Measurements from ENCODE around the gene KRT6A. TPM values are rescaled to one million over a fixed set of nuclear protein-coding genes. Genes with fewer than 3 reads are reported as not detected.
"Not testable (repeated sequence)": the region's sequence is repeated elsewhere in the genome, so short reads cannot be mapped to it uniquely, and the experiment has no call there.

The KRT6A gene
- total RNA-seq, 2 donors from 2014 or later, result not detected

DNA sequence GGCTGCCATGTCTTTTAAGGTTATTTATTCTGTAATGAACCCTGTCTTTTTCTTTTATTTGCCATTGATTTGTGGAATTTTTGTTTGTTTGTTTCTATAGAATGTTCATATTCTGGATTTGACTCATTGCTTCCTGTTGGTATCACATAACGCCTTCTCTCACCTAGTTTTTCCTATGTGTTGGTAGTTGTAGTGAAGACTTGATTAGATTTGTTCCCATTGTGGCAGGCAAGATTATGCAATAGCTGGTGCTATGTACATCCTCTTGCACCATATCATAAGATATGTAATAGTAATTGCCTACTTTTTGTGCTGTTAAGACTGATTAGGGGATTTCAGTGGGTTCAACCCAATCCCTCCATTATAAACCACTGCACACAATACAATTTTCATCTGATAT is 37.2 kb downstream of the KRT6A start:
- no peaks in the 10 kb centered on the region for H3K9me3 ChIP-seq (ENCODE audit: control insufficient read depth, low read length, poor library complexity, severe bottlenecking)
- ATAC-seq (no peak), DNase-seq (no peak)
- Mint-ChIP-seq H3K36me3 (ENCODE audit: low read depth) (peaks cover 3% of the 10 kb centered on the region), H3K4me1 (peaks cover 16% of the 10 kb centered on the region), H3K27ac (no peak overlapping the region), H3K27me3 (peaks cover 1% of the 10 kb centered on the region), H3K4me3 (no peak overlapping the region)

GRCh38 chr12:52454411-52455201 is 38.5 kb downstream of the KRT6A start:
- ATAC-seq (no peak), DNase-seq (no peak)
- peaks cover 2% of the 10 kb centered on the region for H3K36me3 Mint-ChIP-seq (ENCODE audit: low read depth)
- H3K27me3 Mint-ChIP-seq, result peaks cover 7% of the 10 kb centered on the region
- H3K4me1 Mint-ChIP-seq, result peaks cover 16% of the 10 kb centered on the region
- H3K27ac Mint-ChIP-seq, result no peak overlapping the region
- H3K4me3 Mint-ChIP-seq, result no peak overlapping the region
- no peaks in the 10 kb centered on the region for H3K9me3 ChIP-seq (ENCODE audit: control insufficient read depth, low read length, poor library complexity, severe bottlenecking)

GRCh38 chr12:52452101-52452500 is 41.0 kb downstream of the KRT6A start, which contains the start of gene KRT6B:
KRT6B (minus strand) TSS chr12:52452146; CDS start chr12:52452078, 68 bp downstream.
- H3K4me3 Mint-ChIP-seq, result no peak within 1 kb of the TSS
- ATAC-seq (no peak), DNase-seq (no peak)
- H3K27ac Mint-ChIP-seq, result no peak within 1 kb of the TSS
- no peaks in the 10 kb centered on the region for H3K36me3 Mint-ChIP-seq (ENCODE audit: low read depth)
- peaks cover 16% of the 10 kb centered on the region for H3K4me1 Mint-ChIP-seq
- H3K9me3 ChIP-seq (ENCODE audit: control insufficient read depth, low read length, poor library complexity, severe bottlenecking), result no peaks in the 10 kb centered on the region
- peaks cover 7% of the 10 kb centered on the region for H3K27me3 Mint-ChIP-seq

DNA sequence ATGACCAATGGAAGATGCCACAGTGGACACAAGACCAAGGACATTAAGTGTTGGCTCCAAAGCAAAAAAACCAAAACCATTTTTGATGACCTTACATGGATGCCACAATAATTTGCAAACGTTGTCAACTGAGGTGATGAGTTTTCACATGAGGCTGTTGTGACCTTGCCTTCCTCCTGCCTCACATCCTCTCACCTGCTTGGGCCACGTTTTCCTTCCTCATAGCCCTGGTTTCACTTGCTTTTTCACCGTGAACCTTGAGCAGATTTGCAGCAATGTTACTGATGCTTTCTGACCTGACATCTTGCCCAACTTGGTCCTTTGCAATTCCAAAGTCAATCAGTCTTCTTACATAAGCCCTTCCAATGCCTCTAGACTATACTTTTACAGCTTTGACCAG is 44.8 kb downstream of the KRT6A start:
- peaks cover 6% of the 10 kb centered on the region for H3K4me1 Mint-ChIP-seq
- no peak overlapping the region for H3K4me3 Mint-ChIP-seq
- DNase-seq (no peak), ATAC-seq (no peak)
- H3K27ac Mint-ChIP-seq, result no peak overlapping the region
- H3K9me3 ChIP-seq (ENCODE audit: control insufficient read depth, low read length, poor library complexity, severe bottlenecking), result no peaks in the 10 kb centered on the region
- H3K27me3 Mint-ChIP-seq, result peaks cover 25% of the 10 kb centered on the region
- H3K36me3 Mint-ChIP-seq (ENCODE audit: low read depth), result no peaks in the 10 kb centered on the region

DNA sequence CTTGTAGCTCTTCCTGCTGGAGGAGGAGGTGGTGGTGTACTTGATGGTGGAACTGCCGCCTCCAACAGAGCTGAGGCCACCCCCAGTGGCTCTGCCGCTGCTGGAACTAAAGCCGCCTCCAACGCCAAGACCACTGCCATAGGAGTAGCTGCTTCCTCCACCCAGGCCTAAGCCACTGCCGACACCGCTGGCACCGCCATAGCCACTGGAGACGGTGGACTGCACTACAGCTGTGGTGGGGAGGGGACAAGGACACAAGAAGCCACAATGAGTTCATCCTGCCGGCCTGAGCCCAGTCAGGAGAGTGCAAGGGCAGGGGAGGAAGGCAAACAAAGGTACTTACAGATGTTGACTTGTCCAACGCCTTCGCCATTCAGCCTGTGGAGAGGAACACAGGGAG is 45.9 kb downstream of the KRT6A start:
- not testable (repeated sequence) for H3K27ac Mint-ChIP-seq; ATAC-seq; DNase-seq; H3K4me1 Mint-ChIP-seq; H3K4me3 Mint-ChIP-seq; H3K9me3 ChIP-seq (ENCODE audit: control insufficient read depth, low read length, poor library complexity, severe bottlenecking); H3K36me3 Mint-ChIP-seq (ENCODE audit: low read depth)
- H3K27me3 Mint-ChIP-seq, result peaks cover 35% of the 10 kb centered on the region

DNA sequence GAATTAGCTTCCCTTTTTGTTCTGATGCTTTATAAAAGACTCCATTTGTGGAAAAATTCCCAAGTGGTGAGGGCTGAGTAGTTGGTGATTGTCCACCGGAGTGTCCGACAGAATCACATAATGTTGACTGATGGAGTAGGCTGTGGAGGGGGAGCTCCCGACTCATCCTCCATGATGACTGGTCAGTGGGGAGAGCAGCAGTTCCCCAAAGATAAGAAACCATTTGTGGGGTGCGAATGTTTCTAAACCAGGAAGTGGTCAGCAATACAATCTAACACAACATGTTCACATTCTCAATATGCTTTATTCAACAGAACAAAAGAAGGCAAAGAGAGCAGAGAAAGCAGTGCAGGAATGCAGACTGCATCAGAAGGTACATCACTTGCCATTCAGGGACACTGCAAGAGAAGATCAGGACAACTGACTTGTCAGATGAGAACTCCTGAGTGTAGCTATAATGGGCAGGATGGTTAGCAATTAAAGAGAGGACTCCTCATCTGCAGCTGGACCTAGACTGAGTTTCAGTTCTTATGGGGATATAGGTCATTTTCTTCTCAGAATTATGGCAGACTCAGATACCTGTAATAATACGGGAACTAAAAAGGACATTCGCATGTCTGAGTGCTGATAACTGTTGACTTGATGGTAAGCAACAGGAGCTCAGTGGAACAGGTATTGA is 46.6 kb downstream of the KRT6A start:
- no peak for ATAC-seq
- H3K27me3 Mint-ChIP-seq, result peaks cover 42% of the 10 kb centered on the region
- no peaks in the 10 kb centered on the region for H3K9me3 ChIP-seq (ENCODE audit: control insufficient read depth, low read length, poor library complexity, severe bottlenecking)
- DNase-seq, result no peak
- H3K27ac Mint-ChIP-seq, result no peak overlapping the region
- peaks cover 2% of the 10 kb centered on the region for H3K36me3 Mint-ChIP-seq (ENCODE audit: low read depth)
- no peak overlapping the region for H3K4me3 Mint-ChIP-seq
- peaks cover 6% of the 10 kb centered on the region for H3K4me1 Mint-ChIP-seq

DNA sequence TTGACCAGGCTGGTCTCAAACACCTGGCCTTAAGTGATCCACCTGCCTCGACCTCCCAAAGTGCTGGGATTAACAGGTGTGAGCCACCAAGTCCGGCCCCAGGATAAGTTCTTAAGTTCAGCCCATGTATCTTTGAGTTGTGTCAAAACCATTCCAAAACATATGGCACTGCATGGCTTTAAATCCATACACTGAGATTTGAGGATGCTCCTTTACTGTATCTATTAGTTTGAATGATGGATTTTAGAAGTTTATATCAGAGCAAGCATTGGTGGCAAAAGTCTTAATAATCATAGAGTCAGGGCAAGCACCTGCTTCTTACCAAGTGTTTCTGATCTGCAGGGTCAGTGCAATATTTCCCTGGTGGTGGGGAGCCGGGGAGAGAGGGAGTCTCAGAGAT is 47.2 kb downstream of the KRT6A start:
- no peak overlapping the region for H3K27ac Mint-ChIP-seq
- H3K9me3 ChIP-seq (ENCODE audit: control insufficient read depth, low read length, poor library complexity, severe bottlenecking), result no peaks in the 10 kb centered on the region
- DNase-seq (no peak), ATAC-seq (no peak)
- H3K36me3 Mint-ChIP-seq (ENCODE audit: low read depth), result peaks cover 2% of the 10 kb centered on the region
- peaks cover 6% of the 10 kb centered on the region for H3K4me1 Mint-ChIP-seq
- H3K4me3 Mint-ChIP-seq, result no peak overlapping the region
- peaks cover 48% of the 10 kb centered on the region for H3K27me3 Mint-ChIP-seq

DNA sequence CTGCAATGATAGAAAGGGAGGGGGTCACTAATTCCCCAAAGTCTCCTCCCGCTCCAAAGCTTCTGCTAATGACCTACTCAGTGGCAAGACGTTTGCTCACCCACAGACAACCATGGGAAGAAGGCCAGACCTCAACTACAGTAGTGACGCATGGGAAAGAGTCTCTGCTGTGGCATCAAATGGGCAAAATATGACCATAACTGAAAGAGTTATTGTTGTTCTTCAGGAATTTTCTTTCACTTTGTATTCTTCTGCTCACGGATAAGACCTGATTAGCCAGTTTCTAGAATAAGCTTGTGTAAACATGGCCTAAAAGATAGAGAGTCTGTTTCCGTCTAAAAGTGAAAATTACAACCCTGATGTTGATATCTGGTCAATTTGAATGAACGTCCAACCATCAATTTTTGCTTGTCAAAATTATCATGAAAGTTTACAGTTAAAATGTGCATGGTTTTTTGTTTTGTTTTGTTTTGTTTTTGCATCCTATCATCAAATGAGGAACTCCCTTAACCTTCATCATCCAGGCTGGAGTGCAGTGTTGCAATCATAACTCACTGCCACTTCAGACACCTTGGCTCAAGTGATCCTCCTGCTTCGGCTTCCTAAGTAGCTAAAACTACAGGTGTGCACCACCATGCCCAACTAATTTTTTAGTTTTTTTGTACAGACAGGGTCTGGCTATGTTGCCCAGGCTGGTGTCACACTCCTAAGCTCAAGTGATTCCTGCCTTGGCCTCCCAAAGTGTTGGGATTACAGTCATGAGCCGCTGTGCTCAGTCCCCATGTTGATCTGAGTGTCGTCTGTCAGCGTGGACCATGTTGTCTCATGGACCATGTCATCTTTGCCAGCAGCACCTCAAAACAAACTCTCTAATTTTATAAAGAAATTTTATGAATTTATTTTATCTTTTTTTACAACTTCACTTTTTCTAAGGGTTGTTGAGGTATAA is 48.1 kb downstream of the KRT6A start:
- peaks cover 6% of the 10 kb centered on the region for H3K4me1 Mint-ChIP-seq
- peaks cover 2% of the 10 kb centered on the region for H3K36me3 Mint-ChIP-seq (ENCODE audit: low read depth)
- peaks cover 51% of the 10 kb centered on the region for H3K27me3 Mint-ChIP-seq
- no peak overlapping the region for H3K27ac Mint-ChIP-seq
- DNase-seq, result no peak
- no peaks in the 10 kb centered on the region for H3K9me3 ChIP-seq (ENCODE audit: control insufficient read depth, low read length, poor library complexity, severe bottlenecking)
- ATAC-seq, result no peak
- no peak overlapping the region for H3K4me3 Mint-ChIP-seq

DNA sequence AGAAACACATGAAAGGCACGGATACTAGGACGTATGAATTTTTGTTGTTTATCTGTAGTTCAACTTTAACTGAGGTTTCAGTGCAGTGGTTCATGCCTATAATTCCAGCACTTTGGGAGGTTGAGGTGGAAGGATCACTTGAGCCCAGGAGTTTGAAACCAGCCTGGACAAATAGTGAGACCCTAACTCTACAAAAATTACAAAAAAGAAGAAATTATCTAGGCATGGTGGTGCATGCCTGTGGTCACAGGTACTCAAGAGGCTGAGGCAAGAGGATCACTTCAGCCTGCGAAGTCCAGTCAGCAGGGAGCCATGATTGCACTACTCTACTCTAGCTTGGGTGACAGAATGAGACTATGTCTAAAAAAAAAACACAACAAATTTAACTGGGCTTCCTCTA is 49.1 kb downstream of the KRT6A start:
- Mint-ChIP-seq H3K27ac (no peak overlapping the region), H3K4me3 (no peak overlapping the region), H3K36me3 (ENCODE audit: low read depth) (peaks cover 2% of the 10 kb centered on the region), H3K4me1 (peaks cover 6% of the 10 kb centered on the region), H3K27me3 (peaks cover 59% of the 10 kb centered on the region)
- H3K9me3 ChIP-seq (ENCODE audit: control insufficient read depth, low read length, poor library complexity, severe bottlenecking), result no peaks in the 10 kb centered on the region
- DNase-seq (no peak), ATAC-seq (no peak)

GRCh38 chr12:52442600-52443061 is 50.4 kb downstream of the KRT6A start:
- no peak overlapping the region for H3K27ac Mint-ChIP-seq
- peaks cover 2% of the 10 kb centered on the region for H3K36me3 Mint-ChIP-seq (ENCODE audit: low read depth)
- no peaks in the 10 kb centered on the region for H3K9me3 ChIP-seq (ENCODE audit: control insufficient read depth, low read length, poor library complexity, severe bottlenecking)
- DNase-seq (no peak), ATAC-seq (no peak)
- H3K4me3 Mint-ChIP-seq, result no peak overlapping the region
- peaks cover 59% of the 10 kb centered on the region for H3K27me3 Mint-ChIP-seq
- peaks cover 6% of the 10 kb centered on the region for H3K4me1 Mint-ChIP-seq

DNA sequence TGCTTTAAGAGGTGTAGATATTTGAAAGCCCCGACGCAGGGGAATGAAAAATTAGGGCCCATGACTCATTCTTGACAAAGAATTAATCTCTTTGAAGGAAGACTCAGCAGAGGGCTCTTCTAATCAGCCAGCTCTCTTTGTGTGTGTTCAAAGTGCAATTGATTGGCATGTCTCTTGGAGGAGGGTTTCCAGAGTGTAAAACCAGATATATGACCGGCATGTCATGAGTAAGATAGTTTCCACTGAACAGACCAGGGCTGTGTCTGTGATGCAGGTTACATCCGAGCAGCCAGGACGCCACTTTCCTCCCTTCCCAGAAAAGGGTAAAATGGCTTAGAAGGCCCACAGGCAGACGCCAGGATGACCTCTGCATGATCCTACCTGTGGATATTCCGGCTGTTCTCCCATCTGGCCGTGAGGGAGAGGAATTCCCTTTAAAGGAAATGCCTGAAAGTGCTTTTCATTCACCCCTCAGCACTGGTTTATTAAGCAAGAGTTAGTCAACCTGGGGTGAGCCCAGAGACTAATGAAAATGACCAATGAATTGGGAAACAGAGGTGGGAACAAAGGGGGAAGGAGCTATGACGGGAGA is 51.6 kb downstream of the KRT6A start:
- ATAC-seq (no peak), DNase-seq (no peak)
- H3K9me3 ChIP-seq (ENCODE audit: control insufficient read depth, low read length, poor library complexity, severe bottlenecking), result no peaks in the 10 kb centered on the region
- Mint-ChIP-seq H3K4me1 (peaks cover 4% of the 10 kb centered on the region), H3K27me3 (peaks cover 67% of the 10 kb centered on the region), H3K27ac (no peak overlapping the region), H3K4me3 (no peak overlapping the region), H3K36me3 (ENCODE audit: low read depth) (peaks cover 2% of the 10 kb centered on the region)

DNA sequence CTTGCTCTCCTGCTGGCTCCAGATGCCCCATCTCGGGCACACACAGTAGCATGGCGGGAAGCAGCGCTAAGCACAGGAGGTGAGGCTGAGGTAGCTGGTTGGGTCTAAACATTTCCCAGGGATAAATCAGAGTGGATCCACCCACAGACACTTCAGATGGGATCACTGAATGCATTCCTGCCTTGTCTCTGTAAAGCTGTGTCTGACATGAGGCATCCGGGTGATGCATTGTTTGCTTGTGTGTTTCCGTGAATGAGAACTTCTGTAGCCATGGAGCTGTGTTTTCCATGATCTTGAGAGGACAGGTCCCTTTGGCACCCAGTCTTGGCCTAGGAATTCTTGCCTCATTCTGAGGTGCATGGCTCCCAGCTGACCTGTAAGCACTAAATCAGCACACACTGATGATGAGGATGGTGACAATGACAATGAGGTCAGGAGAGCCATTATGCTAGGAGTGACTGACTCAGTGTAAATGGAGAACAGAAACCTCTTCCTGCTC is 52.2 kb downstream of the KRT6A start:
- peaks cover 68% of the 10 kb centered on the region for H3K27me3 Mint-ChIP-seq
- H3K4me3 Mint-ChIP-seq, result no peak overlapping the region
- H3K9me3 ChIP-seq (ENCODE audit: control insufficient read depth, low read length, poor library complexity, severe bottlenecking), result no peaks in the 10 kb centered on the region
- no peak for ATAC-seq
- peaks cover 2% of the 10 kb centered on the region for H3K36me3 Mint-ChIP-seq (ENCODE audit: low read depth)
- DNase-seq, result no peak
- no peak overlapping the region for H3K27ac Mint-ChIP-seq
- peaks cover under 1% of the 10 kb centered on the region for H3K4me1 Mint-ChIP-seq
